Measurements from ENCODE around the gene TRAF3.

DNA sequence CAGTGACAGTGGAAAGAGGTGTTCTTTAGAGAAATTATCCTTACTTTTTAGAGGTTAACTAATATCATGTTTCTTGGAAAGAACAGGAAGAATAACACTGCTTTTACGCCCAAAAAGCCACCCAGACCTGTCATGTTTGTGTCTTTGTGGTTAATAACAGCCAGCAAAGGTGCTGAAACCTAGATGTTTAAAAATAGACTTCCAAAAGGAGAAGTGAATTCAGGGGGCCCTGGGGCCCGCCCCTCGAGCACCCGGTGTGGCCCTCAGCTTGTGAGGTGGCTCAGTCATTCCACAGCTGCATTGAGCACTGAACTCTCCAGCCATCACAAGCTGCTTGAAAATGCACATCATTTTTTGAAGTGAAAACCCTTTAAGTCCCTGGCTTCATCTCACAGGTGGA is 124.4 kb downstream of the TRAF3 start:
- TF ChIP-seq CTCF (IDR thresholded peaks at IDR 0.05; ENCODE audit: insufficient read depth, low read depth, low read length), result no peak
- no peak for TF ChIP-seq EZH2 (IDR thresholded peaks at IDR 0.05; ENCODE audit: insufficient read depth, low read length)

Measured in astrocyte (in vitro differentiated cells and primary cell).